Chondrocyte (in vitro differentiated cells): ENCODE measurements around the gene COX10. TPM values are rescaled to one million over a fixed set of nuclear protein-coding genes. Genes with fewer than 3 reads are reported as not detected.

Source experiments
- DNase-seq: peaks from one replicate; pipeline ENCODE4 v3.0.0; 2021; ENCODE audit warnings: mixed read lengths, low spot score
- H3K27ac Mint-ChIP-seq: one replicate; pipeline ENCODE4 v1.8.0; 2021; ENCODE audit warnings: mild to moderate bottlenecking, moderate library complexity, mixed read lengths; ENCODE audit not compliant: unreplicated experiment
- H3K27me3 Mint-ChIP-seq: 2 replicates; pipeline ENCODE4 v1.8.0; 2021; ENCODE audit warnings: low read depth, mixed read lengths
- H3K36me3 Mint-ChIP-seq: 2 replicates; pipeline ENCODE4 v1.8.0; 2021; ENCODE audit warnings: low read depth, mixed read lengths
- H3K4me1 Mint-ChIP-seq: 2 replicates; pipeline ENCODE4 v1.8.0; 2021; ENCODE audit warnings: low read depth, mild to moderate bottlenecking, mixed read lengths
- H3K4me3 Mint-ChIP-seq: one replicate; pipeline ENCODE4 v1.8.0; 2021; ENCODE audit warnings: mild to moderate bottlenecking, moderate library complexity, mixed read lengths; ENCODE audit not compliant: unreplicated experiment
- H3K9me3 Mint-ChIP-seq: 2 replicates; pipeline ENCODE4 v1.8.0; 2021; ENCODE audit warnings: low read depth, mixed read lengths
- total RNA-seq: library from RNA; stranded (reverse); gene quantifications from 3 replicates; pipeline ENCODE4 v1.2.1, GENCODE V29; 2021
- TF ChIP-seq, protein P1 (sequence below): fragments of 200-600 bp; sonication (generic); IDR thresholded peaks from 2 replicates; pipeline ENCODE4 v1.5.0; 2021; ENCODE audit warnings: antibody characterized with exemption, mild to moderate bottlenecking, moderate library complexity

COX10 gene
- total RNA-seq, 1 donor from 2014 or later = 12.6 TPM

DNA sequence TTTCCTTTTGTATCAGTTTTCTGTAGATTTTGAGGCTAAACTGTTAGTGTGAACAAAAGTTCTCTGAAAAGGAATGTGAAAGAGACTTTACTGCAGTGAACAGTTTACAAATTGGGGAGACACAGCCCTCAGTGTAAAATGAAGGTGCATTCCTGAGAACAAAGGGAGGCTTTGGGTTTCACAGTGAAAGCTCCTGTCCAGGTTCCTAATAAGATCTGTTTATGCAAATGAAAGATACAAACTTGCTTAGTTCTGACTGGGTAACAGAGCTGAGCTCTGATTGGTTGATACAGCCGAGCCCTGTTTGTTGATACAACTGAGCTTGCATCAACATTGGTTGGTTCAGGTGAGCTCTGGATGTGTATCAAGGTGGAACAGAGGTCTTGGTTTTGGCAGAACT, 175.7 kb downstream of the COX10 start:
- TF ChIP-seq, protein P1, sequence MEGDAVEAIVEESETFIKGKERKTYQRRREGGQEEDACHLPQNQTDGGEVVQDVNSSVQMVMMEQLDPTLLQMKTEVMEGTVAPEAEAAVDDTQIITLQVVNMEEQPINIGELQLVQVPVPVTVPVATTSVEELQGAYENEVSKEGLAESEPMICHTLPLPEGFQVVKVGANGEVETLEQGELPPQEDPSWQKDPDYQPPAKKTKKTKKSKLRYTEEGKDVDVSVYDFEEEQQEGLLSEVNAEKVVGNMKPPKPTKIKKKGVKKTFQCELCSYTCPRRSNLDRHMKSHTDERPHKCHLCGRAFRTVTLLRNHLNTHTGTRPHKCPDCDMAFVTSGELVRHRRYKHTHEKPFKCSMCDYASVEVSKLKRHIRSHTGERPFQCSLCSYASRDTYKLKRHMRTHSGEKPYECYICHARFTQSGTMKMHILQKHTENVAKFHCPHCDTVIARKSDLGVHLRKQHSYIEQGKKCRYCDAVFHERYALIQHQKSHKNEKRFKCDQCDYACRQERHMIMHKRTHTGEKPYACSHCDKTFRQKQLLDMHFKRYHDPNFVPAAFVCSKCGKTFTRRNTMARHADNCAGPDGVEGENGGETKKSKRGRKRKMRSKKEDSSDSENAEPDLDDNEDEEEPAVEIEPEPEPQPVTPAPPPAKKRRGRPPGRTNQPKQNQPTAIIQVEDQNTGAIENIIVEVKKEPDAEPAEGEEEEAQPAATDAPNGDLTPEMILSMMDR = no peak
- no peak overlapping the region for H3K4me3 Mint-ChIP-seq
- H3K4me1 Mint-ChIP-seq = no peaks in the 10 kb centered on the region
- H3K36me3 Mint-ChIP-seq = no peaks in the 10 kb centered on the region
- no peak for DNase-seq
- no peak overlapping the region for H3K27ac Mint-ChIP-seq
- no peaks in the 10 kb centered on the region for H3K9me3 Mint-ChIP-seq
- H3K27me3 Mint-ChIP-seq = no peaks in the 10 kb centered on the region

DNA sequence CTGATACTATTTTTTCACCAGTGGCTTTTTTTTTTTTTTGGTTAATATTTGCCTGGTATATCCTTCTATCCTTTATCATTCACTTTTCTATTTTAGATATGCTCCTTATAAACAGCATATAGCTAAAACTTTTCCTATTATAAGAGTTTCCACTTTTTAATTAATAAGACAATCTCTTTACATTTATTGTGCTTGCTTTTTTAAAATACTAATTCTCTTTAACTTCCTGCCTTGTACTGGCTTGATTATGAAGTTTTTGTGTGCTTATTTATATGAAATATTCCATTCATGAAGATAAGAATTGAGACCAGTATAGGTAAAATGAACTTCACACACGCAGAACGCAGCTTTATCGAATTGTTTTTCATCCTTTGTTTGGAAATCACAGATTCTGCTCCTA, 176.3 kb downstream of the COX10 start:
- H3K4me1 Mint-ChIP-seq = no peaks in the 10 kb centered on the region
- no peak overlapping the region for H3K4me3 Mint-ChIP-seq
- no peak overlapping the region for H3K27ac Mint-ChIP-seq
- TF ChIP-seq, protein P1 = no peak
- H3K9me3 Mint-ChIP-seq = no peaks in the 10 kb centered on the region
- no peaks in the 10 kb centered on the region for H3K36me3 Mint-ChIP-seq
- no peak for DNase-seq
- no peaks in the 10 kb centered on the region for H3K27me3 Mint-ChIP-seq

Other genes starting within 250 kb of the COX10 start
- not detected in 3 replicates for gene CDRT15, start 167.4 kb downstream of the COX10 start, total RNA-seq
- 25.6 to 45.6 TPM (median 27.1 TPM) in 3 replicates for gene HS3ST3B1, start 231.6 kb downstream of the COX10 start, total RNA-seq